GM19240 (cell line): ENCODE measurements around the gene INSIG1.

Experiments
- DNase-seq: peaks from one replicate; pipeline ENCODE4 v3.0.0; 2011; ENCODE audit warnings: low spot score; ENCODE audit not compliant: insufficient read length

Gene INSIG1

DNA sequence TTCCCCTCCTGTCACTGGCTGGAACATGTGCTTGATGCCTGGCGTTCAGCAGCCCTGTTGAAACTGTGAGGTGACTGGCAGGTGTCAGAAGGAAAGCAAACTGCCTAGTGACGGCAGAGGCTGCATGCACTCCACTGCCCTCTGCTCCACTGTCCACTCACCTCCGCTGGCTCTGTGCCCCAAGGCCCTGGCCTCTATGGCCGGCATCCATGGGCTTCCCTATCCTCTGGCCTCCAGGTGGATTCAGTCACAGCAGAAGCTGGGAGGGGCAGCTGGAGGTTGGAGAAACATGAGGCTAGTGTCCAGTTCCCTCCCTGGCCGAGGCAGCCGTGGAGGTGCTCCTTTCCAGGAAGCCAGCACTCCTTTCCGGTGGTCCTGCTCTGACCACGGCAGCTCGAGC lies 31.2 kb upstream of the INSIG1 start:
- DNase-seq = no peak

GRCh38 chr7:155267023-155267422 lies 30.7 kb upstream of the INSIG1 start:
- no peak for DNase-seq

- DNase-seq = no peak
These were observed 30.2 kb upstream of the INSIG1 start for GRCh38 chr7:155267436-155267835.

DNA sequence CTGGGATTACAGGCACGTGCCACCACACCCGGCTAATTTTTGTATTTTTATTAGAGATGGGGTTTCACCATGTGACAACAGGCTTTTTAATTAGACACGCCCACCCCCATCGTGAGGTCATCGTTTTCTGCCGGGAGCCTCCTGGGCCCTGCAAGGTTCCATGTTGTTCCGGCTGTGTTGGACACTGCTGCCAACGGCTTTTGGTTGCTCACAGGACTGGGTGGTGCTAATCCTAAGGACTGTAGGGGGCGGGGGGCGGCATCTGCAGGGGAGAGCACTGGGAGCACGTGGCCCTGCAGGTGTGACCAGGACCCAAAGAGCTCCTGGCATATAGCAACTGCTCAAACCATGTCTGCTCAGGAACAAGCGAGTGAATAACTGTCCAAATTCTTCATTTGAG lies 29.5 kb upstream of the INSIG1 start:
- no peak for DNase-seq

DNA sequence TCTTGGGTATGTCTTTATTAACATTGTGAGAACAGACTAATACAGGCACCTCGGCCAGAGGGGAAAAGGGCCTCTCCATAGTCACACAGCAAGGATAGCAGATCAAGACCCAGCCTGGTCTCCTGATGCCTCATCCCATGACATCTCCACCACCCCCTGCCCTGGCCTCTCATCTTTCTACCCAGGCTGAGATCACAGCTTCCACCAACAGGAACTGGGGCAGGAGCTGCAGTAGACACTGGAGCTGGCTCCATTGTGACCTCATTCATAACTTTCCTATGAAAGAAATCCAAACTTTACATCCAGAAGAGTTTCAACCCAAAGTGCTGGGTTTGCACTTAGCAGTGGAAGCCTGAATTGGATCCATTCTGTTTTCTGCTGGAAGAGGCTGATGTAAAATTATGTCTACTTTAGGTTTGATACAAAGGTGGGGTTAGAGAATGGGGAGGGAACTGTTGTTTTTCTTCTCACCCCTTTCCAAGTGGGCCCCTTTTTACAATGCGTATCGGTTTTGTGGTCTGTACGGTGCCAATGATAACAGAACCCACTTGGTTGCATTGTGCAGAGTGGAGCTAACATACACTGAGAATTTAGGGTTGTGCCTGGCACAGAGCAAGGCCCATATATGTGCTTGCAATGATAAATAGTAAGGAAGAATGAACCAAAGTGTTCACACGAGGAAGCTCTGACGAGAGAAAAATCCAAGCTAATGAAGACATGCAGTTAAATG lies 28.6 kb upstream of the INSIG1 start:
- no peak for DNase-seq

- no peak for DNase-seq
These were observed 27.7 kb upstream of the INSIG1 start for GRCh38 chr7:155269766-155270585.

GRCh38 chr7:155270861-155271260 lies 26.8 kb upstream of the INSIG1 start:
- no peak for DNase-seq

DNA sequence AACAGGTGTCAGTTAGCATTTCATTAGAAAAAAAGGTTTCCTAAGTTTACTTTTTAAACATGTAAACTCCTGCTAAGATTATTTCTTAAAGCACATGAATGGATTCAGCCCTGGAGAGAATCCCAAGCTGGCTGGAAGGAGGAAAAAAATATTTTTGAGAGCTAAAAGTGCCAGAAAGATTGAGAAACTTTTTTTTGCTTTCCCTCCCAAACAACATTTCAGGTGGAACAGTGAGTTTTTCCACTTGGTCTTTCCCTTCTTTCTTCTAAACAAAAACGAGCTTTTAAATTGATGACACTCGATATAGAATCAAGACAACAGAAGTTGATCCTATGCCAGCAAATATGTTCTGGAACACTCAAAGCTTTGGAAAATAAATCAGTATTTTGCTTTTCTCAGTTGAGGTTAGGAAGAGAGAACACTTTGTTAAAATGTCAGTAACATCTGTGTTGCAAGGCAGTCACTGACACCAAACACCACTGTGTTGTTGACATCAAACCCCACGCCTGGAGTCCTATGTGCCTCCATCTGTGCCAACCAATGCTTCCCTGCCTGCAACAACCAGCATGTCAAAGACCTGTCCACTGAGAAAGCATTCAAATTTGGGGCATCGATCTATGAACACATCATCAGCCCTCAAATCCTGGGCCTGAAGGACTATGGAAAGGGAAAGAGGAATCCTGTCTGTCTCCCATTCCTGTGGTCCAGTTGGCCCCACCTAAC lies 22.9 kb upstream of the INSIG1 start:
- no peak for DNase-seq

DNA sequence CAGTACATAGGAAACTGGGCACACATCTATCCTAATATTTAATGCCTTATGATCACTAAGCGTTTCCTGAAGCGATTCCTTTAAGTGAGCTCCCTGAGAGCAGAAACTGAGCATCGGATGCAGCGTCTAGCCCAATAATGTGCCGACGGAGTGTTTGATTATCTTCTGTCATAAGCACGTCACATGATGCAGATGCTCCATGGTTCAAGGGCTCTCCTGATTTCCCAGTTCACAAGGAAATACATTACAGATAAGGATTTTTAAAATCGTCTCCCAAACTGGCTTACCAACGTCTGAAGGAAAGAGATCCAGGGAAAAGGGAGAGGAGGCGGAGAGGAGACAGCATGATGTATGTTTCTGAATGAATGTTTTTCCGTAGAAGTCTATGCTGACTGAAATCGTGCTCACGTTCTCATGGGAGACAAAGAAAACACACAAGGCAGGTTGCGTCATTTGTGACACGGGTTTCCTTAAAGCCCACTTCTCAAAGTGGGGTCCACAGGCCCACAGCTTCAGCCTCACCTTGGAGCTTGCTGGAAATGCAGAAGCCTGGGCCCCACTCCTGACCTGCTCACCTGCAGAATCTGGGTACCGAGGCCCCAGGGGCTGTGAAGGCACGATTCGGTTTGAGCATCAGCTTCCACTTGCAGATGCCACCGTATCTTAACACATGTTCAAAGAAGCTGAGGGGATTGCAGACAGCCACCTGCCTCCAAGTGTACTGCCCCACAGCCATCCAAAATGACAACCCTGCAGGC lies 21.5 kb upstream of the INSIG1 start:
- no peak for DNase-seq

GRCh38 chr7:155276800-155277375 lies 20.8 kb upstream of the INSIG1 start:
- no peak for DNase-seq

DNA sequence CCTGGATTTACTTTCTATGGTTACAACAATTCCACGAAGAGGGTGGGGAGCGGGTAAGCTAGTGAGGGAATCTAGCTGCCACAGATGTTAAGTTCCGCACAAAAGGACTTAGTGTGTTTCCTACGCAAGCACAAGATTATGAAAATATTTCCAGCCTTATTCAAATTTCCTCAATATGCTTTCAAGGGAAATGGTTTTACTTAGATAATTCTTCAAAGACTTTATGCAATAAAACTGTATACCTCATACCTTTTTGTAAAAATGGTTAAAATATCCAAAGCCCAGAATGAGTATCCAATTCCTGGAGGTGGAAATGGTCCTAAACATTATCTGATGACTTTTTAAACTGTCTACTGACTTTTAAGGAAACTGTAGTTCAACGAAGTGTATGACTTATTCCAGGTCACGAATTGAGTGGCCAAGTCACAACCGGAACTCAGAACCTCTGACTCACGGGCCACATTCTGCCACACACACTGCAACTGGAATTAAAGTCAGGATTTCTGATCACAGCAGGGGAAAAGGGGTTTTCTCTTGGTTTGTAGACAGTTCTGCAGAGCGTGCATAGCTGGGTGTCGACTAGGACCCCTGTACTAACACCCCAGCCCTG lies 20.2 kb upstream of the INSIG1 start:
- DNase-seq = no peak

GRCh38 chr7:155278921-155279320 lies 18.8 kb upstream of the INSIG1 start:
- DNase-seq = no peak

GRCh38 chr7:155279787-155280445 lies 17.8 kb upstream of the INSIG1 start:
- no peak for DNase-seq

DNA sequence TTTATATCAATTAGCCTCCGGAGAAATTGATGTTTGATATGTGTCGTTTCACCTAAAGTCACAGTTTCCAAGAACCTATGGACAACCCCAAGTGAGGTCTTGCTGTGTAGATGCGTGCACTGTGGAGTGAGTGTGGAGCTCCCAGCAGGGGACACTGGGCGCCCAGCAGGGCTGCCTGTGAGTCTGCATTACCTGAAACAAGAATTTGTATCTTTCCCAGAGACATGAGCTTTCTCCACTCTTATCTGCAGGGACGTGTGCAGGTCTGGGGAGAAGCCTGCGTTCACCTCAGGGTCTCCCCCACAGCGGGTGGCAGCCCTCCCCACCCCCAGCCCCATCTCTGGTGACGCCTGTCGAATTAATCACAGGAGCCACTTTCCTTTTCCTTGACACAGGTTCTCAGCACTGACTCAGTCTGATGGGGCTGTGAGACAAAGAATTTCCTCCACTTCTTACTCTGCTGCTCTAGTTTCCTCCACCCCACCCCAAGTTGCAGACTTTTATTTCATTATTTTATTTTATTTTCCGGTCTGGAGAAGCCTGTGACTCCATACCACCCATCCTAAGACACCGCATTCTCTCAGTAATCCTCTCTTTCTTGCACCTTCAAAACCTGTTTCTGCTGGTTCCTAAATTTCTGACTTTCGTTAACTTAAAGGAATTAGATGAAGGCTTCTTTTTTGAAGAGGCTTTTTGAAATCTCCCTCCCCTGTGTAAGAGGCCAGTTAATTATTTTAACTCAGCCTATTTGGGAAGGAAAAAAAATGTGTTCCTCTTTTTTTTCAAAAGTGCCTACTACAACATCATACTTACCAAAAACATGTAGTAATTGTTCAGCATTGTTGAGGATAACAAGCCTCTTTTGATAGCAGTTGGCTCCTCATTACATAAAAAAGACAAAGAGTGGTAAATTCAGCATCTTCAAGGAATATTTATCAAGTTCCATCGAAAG lies 17.0 kb upstream of the INSIG1 start:
- DNase-seq = no peak

DNA sequence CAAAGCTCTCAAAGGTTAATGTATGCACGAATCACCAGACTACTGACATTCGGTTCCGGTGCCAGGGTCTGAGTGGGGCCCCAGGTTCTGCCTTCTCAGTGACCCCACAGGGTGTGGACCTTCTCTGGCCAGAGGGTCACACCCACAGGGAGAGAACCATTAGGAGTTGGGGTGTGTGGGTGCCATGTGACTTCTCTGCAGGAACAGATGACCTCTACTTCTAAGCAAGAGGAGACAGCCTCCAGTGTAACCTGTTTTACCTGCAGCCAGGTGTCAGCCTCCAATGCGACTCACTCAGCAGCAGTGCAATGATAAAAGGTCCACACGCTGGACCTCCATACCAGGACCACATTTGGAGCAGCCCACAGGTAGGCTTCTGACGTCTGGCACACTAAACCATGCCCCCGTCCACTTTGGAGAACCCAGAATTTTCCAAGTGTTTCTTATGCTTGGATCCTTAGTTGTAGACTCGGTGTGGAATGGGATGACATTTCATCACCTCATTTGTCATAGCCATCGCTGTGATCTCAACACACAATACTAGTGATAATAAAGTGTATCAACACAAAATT lies 16.2 kb upstream of the INSIG1 start:
- no peak for DNase-seq

GRCh38 chr7:155282671-155283070 lies 15.0 kb upstream of the INSIG1 start:
- no peak for DNase-seq

DNA sequence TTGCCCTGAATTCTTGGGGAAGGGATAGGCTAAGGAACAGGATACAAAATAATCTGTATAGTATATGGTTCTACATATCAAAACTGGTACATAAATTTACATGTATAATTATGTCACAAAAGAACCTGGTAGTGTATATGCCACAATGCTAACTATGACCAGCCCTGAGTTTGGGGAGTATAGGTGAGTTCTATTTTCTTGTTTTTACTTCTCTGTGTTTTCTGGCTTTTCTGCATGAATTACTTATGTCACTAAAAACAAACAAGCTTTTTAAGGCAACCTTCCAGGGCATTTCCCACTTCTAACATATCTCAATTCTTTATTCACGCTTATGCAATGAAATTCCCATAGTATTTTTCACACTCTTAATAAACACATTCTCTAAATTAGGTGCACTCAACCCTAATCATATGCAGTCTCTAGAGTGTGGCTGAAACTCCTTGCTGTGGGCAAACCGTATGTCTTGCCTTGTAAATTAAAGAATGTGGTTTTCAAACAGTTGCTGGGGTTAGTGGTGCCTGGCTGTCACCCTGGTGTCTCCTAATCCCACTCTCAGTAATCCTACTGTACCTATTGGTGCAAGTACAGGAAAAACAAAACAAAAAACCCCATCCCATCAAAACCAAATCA lies 14.0 kb upstream of the INSIG1 start:
- DNase-seq = no peak
